ELR (cell line): ENCODE measurements around the gene C19orf47.
A peak's percentile ranks its signal among the peaks of the same experiment; 100 is the strongest.
"Not testable (repeated sequence)": the region's sequence is repeated elsewhere in the genome, so short reads cannot be mapped to it uniquely, and the experiment has no call there.

Experiments used
- DNase-seq: peaks from one replicate; pipeline ENCODE4 v3.0.0-alpha.2; 2015; ENCODE audit warnings: low read depth

C19orf47 gene

DNA sequence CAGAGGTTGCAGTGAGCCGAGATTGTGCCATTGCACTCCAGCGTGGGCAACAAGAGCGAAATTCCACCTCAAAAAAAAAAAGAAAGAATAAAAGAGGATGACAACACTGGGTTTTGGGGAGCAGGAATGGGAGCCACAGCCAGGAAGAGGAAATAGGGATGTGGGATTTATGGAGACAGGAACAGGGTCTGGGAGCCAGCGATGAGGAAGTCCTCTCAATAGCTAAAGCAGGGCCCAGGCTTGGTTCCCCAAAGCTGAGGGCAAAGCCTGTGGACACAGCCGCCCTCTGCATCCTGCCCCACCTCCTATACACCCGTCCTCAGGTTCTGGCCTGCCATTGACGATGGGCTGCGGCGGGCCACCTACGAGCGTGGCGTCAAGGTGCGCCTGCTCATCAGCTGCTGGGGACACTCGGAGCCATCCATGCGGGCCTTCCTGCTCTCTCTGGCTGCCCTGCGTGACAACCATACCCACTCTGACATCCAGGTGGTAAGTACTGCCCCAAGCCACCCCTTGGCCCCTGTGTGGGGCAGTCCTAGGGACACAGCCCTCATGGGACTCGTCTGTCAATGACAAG, 28.2 kb upstream of the C19orf47 start:
- no peak for DNase-seq

DNA sequence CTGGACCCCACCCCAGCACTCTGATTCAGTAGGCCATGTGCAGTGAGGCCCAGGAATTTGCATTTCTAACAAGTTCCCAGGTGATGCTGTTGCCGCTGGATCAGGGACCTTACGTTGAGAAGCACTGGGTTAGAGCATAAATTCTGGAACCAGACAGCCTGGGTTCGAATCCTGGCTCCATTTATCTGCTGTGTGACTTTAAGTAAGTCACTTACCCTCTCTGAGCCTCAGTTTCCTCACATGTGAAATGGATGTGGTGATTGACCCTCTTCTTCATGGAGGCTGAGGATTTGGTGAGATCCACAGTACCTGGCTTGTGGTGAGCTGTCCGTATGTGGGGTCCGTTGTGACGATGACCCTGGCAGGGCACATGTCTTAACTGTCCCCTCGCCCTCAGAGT, 25.9 kb upstream of the C19orf47 start:
- DNase-seq, result no peak

DNA sequence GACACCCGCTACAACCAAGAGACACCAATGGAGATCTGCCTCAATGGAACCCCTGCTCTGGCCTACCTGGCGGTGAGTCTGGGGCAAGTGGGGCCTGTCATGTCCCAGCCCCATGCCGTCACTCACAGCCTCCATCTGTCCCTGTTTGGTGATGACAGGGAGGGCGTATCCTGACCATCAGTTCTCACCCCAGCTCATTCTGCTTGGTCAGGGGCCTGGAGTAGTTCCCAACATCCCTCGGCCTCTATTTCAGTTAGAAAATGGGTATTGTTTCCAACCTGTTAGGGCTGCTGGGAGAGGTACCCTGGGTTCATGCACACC, 23.6 kb upstream of the C19orf47 start:
- DNase-seq, result no peak

DNA sequence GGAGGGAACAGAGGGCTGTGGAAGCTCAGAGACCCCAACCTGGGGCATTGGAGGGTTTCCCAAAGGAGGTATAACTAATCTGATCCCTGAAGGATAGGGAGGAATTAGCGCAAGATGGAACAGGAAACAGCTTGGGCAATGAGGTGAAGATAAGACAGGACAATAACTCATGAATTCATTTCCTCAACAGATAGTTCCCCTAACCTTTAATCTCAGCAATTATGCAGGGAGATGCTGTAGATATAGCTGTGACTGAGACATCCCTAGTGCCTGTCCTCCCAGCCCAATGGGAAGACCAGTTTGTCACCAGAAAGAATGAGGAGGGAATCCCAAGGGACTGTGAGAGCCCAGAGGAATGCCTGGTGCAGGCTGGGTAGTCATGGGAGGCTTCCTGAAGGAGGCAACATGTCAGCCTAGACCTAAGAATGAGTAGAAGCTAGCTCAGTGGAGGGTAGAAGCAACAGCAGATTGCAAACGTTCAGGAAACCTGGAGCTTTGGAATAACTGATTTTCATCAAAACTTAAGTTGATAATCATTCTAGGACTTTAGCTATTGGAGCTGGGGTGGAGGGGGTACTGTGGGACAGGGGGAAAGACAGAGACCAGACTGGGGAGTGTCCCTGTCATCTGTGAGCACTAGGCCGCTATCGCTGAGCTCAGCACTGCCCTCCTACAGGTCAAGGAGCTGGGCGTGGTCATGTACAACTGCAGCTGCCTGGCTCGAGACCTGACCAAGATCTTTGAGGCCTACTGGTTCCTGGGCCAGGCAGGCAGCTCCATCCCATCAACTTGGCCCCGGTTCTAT, 23.0 kb upstream of the C19orf47 start:
- DNase-seq, result no peak

DNA sequence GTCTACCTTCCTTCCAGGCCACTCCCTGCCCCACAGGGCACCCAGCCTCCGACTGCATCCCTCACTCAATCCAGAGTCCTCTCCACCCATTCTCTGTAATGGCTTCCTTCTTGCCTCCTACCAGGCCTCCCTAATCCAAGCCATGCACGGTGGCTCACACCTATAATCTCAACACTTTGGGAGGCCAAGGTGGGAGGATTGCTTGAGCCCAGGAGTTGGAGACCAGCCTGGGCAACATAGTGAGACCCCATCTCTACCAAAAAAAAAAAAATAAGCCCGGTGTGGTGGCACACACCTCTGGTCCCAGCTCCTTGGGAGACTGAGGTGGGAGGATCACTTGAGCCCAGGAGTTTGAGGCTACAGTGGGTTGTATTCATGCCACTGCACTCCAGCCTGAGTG, 22.1 kb upstream of the C19orf47 start:
- not testable (repeated sequence) for DNase-seq

DNA sequence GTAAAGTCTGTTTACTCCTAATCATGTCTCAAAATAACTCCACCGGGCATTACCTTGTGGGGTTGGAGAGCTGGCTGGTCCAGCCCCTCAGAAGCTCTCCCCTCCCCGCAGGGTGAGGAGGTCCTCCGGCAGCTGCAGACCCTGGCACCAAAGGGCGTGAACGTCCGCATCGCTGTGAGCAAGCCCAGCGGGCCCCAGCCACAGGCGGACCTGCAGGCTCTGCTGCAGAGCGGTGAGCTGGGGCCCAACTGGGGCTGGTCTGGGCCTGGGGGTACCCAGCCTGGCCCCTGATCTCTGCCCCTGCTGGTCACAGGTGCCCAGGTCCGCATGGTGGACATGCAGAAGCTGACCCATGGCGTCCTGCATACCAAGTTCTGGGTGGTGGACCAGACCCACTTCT, 21.6 kb upstream of the C19orf47 start:
- DNase-seq, result no peak

DNA sequence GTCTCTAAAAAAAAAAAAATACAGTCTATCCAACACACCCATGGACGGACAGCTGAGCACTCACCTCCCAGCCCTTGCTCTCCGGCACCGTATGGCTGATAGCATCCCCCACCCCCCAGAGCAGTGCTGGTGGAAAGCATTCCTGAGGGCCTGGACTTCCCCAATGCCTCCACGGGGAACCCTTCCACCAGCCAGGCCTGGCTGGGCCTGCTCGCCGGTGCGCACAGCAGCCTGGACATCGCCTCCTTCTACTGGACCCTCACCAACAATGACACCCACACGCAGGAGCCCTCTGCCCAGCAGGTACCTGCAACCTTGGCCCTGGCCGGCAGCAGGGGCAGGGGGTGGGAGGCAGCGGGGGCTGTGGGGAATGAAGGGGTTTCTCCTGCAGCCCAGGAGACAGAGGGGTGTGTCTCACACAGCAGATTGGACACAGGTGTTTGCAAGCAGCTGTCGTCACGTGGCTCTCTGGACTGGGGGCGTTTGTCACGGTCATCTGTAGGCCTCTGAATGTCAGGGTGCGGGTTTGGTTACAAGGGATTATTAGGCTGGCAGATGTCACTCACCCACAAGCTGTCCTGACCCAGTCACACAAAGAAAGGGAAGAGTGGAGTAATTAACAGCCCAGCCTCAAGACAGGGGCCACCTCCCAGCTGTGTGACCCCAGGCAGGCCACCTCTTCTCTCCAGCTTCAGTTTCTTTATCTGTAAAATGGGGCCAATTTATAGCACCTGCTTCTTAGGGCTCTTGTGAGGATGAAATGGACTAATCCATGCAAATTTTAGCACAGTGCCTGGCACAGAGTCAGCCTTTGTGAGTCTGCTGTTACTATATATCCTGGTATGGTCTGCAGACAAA, 19.6 kb upstream of the C19orf47 start:
- no peak for DNase-seq

DNA sequence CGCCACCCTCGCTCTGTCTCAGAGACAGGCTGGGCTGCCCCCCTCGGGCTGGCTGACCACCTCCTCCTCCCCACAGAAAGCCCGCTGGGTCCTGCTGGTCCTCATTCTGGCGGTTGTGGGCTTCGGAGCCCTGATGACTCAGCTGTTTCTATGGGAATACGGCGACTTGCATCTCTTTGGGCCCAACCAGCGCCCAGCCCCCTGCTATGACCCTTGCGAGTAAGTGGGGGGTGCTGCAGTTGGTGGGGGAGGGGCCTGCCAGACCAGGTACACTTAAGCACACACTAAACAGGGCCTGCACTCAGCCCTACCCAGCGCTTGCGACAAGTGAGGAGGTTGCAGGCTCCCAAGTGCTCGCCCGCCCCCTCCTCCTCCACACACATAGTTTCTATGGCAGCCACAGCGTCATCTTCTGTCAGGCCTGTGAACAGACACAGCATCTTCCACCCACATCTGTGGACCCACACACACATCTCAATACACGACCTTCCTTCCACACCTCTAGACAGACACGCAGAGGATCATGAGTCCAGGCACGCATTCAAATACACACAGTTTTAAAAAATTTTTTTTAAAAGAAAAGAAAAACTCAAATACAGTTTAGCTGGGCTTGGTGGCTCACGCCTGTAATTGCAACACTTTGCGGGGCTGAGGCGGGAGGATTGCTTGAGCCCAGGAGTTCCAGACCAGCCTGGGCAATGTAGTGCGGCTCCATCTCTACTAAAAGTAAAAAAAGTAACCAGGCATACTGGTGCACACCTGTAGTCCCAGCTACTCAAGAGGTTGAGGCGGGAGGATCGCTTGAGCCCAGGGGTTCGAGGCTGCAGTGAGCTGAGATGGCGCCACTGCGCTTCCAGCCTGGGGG, 18.7 kb upstream of the C19orf47 start:
- DNase-seq, result no peak

DNA sequence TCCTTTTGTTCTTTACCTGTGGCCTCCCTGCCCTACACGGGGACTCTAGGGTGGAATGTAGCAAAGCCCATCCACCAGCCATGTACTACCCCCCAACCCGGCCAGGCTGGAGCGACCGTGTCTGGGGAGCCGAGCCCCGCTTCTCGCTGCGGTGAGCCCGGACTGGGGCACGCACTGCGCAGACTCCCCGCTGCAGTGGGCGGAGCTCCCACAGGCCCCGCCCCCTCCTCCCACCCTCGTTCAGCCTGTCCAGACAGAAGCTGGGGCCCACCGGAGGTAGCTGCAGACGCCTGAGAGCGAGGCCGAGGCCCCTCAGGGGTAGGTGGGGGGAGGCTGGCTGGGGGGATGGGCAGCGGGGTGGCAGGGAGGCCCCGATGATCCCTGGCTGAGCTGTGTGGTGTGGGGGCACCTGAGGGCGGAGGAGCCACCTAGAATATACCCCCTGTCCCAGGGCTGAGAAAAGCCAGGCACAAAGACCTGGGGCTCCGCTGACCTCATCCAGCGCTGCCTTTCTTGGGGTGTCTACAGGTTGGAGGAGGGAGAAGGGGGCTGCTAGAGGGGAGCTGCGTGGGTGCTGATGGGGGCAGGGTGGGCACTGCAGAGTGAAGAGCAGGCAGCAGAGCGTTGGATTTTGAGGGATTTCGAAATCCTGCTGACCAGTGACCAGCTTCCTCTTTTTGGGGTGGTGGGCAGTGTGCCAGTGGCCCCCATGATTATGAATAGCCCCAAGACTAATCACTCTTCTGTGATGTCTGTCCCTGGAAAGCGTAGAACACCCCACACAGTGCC, 17.6 kb upstream of the C19orf47 start:
- DNase-seq, result peak; percentile 78

DNA sequence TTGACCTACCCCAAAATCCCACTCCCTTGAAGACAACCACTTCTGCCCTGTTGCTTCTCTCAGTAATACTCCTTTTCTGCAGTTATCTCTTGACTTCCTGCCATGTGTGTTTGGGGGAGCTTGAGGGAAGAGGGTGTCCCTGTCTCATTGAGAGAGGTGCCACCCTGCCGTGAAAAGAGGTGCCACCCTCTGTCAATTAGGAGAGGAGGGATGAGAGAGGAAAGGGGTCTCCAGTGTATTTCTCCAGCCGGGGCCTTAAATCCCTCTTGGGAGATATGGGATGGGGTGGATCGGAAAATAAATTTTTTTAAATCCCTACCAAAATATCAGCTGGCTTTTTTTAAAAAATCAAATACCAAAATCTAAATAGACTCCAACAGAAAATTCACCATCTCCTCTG, 16.8 kb upstream of the C19orf47 start:
- DNase-seq, result no peak

DNA sequence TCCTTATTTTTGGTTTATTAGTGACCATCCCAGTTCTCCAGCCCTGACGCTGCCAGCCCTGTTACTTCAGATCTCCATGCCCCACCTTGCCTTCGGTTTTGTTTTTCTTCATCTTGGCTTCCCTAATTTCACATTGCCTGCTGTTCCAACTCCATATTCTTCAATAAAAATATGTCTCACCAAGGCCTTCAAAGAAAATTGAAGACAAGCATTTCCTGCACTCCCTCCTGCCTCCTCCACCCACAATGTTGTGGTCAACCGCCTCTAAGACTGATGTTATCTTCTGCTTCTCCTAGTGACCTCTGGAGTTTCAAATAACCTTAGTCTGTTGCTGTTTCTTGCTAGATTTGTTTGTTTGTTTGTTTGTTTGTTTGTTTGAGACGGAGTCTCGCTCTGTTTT, 14.9 kb upstream of the C19orf47 start:
- peak; percentile 20 for DNase-seq

DNA sequence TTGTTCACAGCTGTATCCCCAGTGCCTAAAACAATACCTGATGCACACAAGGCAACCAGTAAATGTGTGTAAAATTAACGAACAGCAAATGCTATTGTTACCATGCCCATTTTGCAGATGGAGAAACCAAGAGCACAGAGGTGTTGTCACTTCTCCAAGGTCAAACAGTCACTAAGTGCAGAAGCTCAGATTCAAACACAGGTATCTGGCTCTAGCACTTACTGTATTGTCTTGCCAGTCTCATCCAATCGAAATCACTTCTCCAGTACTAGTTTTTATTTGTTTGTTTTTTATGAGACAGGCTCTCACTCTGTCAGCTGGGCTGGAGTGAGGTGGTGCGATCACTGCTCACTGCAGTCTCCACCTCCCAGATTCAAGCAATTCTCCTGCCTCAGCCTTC, 14.0 kb upstream of the C19orf47 start:
- no peak for DNase-seq

DNA sequence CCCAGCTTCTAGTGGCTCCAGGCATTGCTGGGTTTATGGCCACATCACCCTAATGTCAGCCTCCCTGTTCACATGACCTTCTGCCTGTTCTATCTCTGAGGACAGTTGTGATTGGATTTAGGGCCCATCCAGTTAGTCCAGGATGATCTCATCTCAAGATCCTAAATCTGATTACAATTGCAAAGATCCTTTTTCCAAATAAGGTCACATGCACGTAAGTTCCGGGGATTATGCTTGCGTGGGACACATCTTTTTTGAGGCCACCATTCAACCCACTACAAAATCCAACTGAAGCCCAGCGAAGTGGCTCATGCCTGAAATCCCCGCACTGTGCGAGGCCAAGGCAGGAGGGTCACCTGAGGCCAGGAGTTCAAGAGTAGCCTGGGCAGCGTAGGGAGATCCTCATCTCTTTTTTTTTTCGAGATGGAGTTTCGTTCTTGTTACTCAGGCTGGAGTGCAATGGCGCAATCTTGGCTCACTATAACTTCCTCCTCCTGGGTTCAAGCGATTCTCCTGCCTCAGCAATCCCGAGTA, 12.6 kb upstream of the C19orf47 start:
- DNase-seq, result no peak

DNA sequence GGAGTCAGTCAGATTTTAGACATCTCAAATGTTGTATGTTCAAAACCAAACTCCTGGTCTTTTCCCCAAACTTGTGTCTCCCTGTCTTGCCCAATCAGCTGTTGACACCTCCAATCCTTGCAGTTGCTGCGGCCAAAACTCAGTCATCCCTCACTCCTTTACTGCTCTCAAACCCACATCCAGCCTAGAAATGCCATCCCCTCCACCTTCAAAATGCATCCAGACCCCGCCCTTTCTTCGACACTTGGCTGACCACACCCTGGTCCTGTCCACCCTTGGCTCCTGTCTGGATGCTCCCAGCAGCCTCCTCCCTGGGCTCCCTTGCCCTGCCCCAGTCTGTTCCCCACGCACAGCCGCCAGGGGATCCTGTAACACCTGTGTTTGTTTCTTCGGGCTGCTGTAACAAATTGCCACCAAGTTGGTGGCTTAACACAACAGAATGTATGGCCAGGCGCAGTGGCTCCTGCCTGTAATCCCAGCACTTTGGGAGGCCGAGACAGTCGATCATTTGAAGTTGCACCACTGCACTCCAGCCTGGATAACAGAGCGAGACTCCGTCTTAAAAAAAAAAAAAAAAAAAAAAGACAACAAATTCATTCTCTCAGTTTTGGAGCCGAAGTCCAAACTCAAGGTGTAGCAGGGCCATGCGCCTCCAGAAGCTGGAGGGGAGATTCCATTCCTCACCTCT, 12.0 kb upstream of the C19orf47 start:
- DNase-seq, result no peak

DNA sequence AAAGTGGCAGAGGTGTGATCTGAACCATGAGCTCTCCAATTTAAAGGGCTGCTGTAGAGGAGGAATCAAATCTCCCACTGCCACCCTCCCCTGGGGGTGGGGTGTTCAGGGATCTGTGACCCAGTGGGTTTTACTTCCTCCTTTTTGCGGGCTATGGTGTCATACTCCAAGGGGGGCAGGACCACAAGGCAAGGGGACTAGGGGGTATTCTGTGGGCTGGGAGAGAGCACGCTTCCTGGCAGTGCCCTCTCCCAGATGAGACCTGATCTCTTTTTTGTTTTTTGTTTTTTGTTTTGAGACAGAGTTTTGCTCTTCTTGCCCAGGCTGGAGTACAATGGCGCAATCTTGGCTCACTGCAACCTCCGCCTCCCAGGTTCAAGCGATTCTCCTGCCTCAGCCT, 10.6 kb upstream of the C19orf47 start:
- DNase-seq, result no peak

DNA sequence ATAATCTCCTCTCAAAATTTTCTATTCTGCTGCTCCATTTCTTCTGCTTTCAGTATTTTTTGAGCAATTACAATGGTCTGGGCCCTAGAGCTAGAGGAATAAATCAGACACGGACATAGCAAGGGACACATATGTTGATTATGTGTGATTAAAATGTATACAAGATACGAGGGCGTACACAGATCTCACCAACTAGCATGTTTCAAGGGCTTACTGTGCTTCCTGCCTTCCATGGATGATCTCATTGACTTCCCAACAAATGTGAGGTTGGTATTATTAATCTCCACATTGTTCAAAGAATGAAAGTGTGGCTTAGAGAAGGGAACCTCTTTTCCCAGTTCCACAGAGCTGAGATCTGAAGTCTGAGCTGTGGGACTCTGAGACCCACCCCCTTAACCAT, 9.4 kb upstream of the C19orf47 start:
- peak; percentile 60 for DNase-seq

DNA sequence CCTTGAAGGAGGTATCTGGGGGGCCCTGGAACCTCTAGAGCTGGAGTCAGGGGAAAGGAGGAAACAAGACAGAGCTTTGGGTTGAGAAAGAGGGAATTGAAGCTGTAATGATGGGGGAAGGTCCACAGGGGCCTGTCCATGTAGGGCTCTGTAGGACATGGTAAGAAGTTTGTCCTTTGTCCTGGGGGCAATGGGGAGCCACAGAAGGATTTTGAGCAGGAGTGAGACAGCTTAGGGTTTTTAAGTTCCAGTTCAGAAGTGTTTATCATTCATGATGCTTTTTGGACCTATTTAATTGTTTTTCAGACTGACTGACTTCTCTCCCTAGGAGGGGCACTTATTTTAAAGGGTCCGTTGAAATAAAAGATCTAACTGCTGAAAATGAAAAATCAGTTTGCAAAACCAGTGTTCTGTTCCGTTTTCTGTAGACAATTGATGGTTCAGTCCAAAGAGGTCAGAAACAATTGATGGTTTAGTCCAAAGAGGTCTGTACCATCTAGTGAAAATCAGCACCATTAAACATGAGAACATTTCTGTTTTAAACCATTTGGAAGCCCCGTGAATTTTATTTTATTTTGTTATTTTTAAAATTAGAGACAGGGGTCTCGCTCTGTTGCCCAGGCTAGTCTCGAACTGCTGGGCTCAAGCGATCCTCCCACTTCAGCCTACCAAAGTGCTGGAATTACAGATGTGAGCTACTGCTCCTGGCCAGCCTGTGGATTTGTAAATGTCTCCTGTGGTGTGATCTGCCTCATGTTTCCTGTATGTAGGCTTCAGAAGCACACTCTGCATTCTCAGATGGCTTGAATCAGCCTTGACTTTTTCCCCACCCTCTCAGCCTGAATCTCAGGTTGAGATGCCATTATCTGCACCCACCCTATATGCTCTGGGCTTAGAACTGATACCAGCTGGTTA, 8.7 kb upstream of the C19orf47 start:
- peak; percentile 40 for DNase-seq

DNA sequence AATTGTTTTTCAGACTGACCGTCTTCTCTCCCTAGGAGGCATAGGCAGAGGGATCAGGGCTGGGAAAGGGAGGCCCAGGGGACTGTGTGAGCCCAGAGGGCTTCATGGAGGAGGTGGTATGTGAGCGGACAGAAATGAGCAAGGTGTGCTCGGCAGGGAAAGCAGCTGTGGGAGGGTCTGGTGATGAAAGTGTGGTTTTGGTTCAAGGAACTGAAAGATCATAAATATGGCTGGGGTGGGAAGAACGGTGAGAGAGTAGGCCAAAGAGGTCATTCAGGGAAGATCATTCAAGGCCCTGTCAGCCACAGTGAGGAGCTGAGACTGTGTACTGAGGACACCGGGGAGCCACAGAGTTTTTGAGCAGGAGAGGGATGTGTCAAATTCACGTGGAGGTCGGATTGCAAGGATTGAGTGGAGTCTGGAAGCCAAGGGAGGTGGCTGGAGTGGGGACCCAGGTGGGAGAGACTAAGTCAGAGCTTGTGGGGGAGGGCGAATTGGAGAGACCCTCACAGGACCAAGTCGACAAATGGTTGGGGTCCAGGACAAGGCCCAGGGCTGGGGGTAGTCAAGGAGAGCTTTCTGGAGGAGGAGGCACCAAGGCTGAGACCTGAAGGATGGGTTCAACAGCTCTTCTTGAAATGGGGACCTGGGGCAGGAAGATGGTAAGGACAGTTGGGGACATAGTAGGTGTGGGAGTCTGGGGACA, 7.9 kb upstream of the C19orf47 start:
- no peak for DNase-seq
